ENCODE results near the gene APOC4. TPM values are rescaled to one million over a fixed set of nuclear protein-coding genes. Genes with fewer than 3 reads are reported as not detected.

The APOC4 gene
- total RNA-seq, 2 experiments from 2014 or later: not detected

Other genes starting within 250 kb of the APOC4 start
- not detected for gene CEACAM16, start 243.1 kb upstream of the APOC4 start, total RNA-seq
- 10 to 100 TPM; 56.3 to 60.3 TPM for gene BCL3, start 193.5 kb upstream of the APOC4 start, total RNA-seq
- gene CBLC, start 164.3 kb upstream of the APOC4 start, total RNA-seq: not detected
- not detected for gene BCAM, start 133.1 kb upstream of the APOC4 start, total RNA-seq
- gene NECTIN2, start 95.9 kb upstream of the APOC4 start, total RNA-seq: under 1 TPM; 0.49 to 0.67 TPM
- gene TOMM40, start 51.0 kb upstream of the APOC4 start, total RNA-seq: 100 to 1,000 TPM in 1 of 2 experiments, 10 to 100 TPM in 1; 66.9 to 103 TPM
- gene APOE, start 36.4 kb upstream of the APOC4 start, total RNA-seq: under 1 TPM; 0.44 to 0.47 TPM
- 1 to 10 TPM in 1 of 2 experiments, not detected in 1; 1.9 TPM for gene APOC1, start 27.6 kb upstream of the APOC4 start, total RNA-seq
- not detected for gene APOC2, start 3.8 kb downstream of the APOC4 start, total RNA-seq
- gene CLPTM1, start 13.1 kb downstream of the APOC4 start, total RNA-seq: 10 to 100 TPM; 73.0 to 74.7 TPM
- gene RELB, start 59.2 kb downstream of the APOC4 start, total RNA-seq: 10 to 100 TPM; 22.4 to 58.8 TPM
- gene CLASRP, start 96.8 kb downstream of the APOC4 start, total RNA-seq: 100 to 1,000 TPM; 114 to 121 TPM
- 1 to 10 TPM; 5.3 to 9.5 TPM for gene ZNF296, start 134.2 kb downstream of the APOC4 start, total RNA-seq
- 10 to 100 TPM; 26.2 to 34.4 TPM for gene GEMIN7, start 137.0 kb downstream of the APOC4 start, total RNA-seq
- gene PPP1R37, start 150.9 kb downstream of the APOC4 start, total RNA-seq: 10 to 100 TPM; 18.7 to 30.0 TPM
- gene NKPD1, start 218.7 kb downstream of the APOC4 start, total RNA-seq: under 1 TPM; 0.14 to 0.18 TPM
- 10 to 100 TPM; 50.3 to 50.6 TPM for gene TRAPPC6A, start 236.0 kb downstream of the APOC4 start, total RNA-seq
- 10 to 100 TPM; 15.7 to 17.6 TPM for gene BLOC1S3, start 236.5 kb downstream of the APOC4 start, total RNA-seq